CD4-positive, alpha-beta T cell (primary cell): ENCODE data around the gene AHNAK2. TPM values are rescaled to one million over a fixed set of nuclear protein-coding genes. Genes with fewer than 3 reads are reported as not detected.

Experiments used
- ATAC-seq: fragments of 200-7000 bp; cut with Tn5 transposase; one replicate; pipeline ENCODE4 v1.10.0; 2022; ENCODE audit warnings: mild to moderate bottlenecking; ENCODE audit not compliant: poor library complexity
- CTCF ChIA-PET: fragments of 350-600 bp; sonication (Branson Sonifier 250); formaldehyde crosslinking; loops from one replicate; lab custom pipeline; 2021; ENCODE audit warnings: antibody characterized with exemption, inconsistent platforms; lab: Charles Lee
- POLR2A ChIA-PET: fragments of 350-600 bp; sonication (Branson Sonifier 250); formaldehyde crosslinking; loops from one replicate; lab custom pipeline; 2021; ENCODE audit warnings: antibody characterized with exemption, inconsistent platforms; lab: Charles Lee
- DNase-seq, 14 experiments: peaks; one replicate each; pipeline ENCODE4 v3.0.0-alpha.2; 2013 to 2020; ENCODE audit warnings: mixed read lengths in 2 of 14
- H3K27ac ChIP-seq, 2 donors: one replicate each; pipeline versions ENCODE4 v1.5.1 to v1.7.0; 2013; ENCODE audit warnings: low read length in 2 of 2, low read depth in 1 of 2, mild to moderate bottlenecking in 1 of 2
- H3K27me3 ChIP-seq, 2 experiments: 1 replicate in 1 of 2; 2 replicates in 1 of 2; pipeline versions ENCODE4 v1.6.1 to v1.7.0; 2013; ENCODE audit warnings: low read length in 2 of 2, control low read depth in 1 of 2, mild to moderate bottlenecking in 1 of 2, moderate library complexity in 1 of 2; ENCODE audit not compliant: insufficient read depth in 2 of 2, control insufficient read depth in 1 of 2
- H3K36me3 ChIP-seq: one replicate; pipeline ENCODE4 v1.6.1; 2013; ENCODE audit warnings: low read length, control low read depth; ENCODE audit not compliant: insufficient read depth
- H3K4me1 ChIP-seq: one replicate; pipeline ENCODE4 v1.6.1; 2013; ENCODE audit warnings: low read length, control low read depth; ENCODE audit not compliant: insufficient read depth
- H3K4me3 ChIP-seq: one replicate; pipeline ENCODE4 v1.5.1; 2013; ENCODE audit warnings: mild to moderate bottlenecking, low read length, moderate library complexity
- H3K9me3 ChIP-seq, 2 experiments: 1 replicate in 1 of 2; 2 replicates in 1 of 2; pipeline versions ENCODE4 v1.6.1 to v1.7.0; 2013; ENCODE audit warnings: low read length in 2 of 2, mild to moderate bottlenecking in 2 of 2, control low read depth in 1 of 2, moderate library complexity in 1 of 2; ENCODE audit not compliant: control insufficient read depth in 1 of 2, insufficient read depth in 1 of 2
- H3K27ac Mint-ChIP-seq: one replicate; pipeline ENCODE4 v1.8.0; 2020; ENCODE audit warnings: mixed read lengths
- H3K27me3 Mint-ChIP-seq: one replicate; pipeline ENCODE4 v1.8.0; 2021; ENCODE audit warnings: mixed read lengths
- H3K36me3 Mint-ChIP-seq: one replicate; pipeline ENCODE4 v1.8.0; 2021; ENCODE audit warnings: low read depth, mixed read lengths
- H3K4me1 Mint-ChIP-seq: one replicate; pipeline ENCODE4 v1.8.0; 2021; ENCODE audit warnings: low read depth, mixed read lengths
- H3K4me3 Mint-ChIP-seq: one replicate; pipeline ENCODE4 v1.8.0; 2020; ENCODE audit warnings: mild to moderate bottlenecking, mixed read lengths
- H3K9me3 Mint-ChIP-seq: one replicate; pipeline ENCODE4 v1.8.0; 2020; ENCODE audit warnings: mixed read lengths
- CTCF ChIP-seq: fragments of 200-600 bp; IDR thresholded peaks from one replicate; pipeline ENCODE4 v1.8.0; 2022; ENCODE audit warnings: antibody characterized with exemption, mild to moderate bottlenecking
- intact Hi-C, 2 experiments: fragments of 100-400 bp; cut with DNase I in 1 of 2; cut with micrococcal nuclease in 1 of 2; formaldehyde crosslinking; loops; one replicate each; pipeline versions ENCODE4 v1.15.1 to v1.9.0; 2023 to 2025; cut with DNase I, micrococcal nuclease
- total RNA-seq, 174 experiments: library from RNA in 2 of 174; stranded (reverse) in 2 of 174; gene quantifications; one replicate each; pipeline ENCODE4 v1.2.3 and lab custom pipeline; 2021 to 2026

Gene AHNAK2
- total RNA-seq, 2 experiments from 2014 or later: 0.05 TPM; not detected in 1

GRCh38 chr14:104898870-104899510, 79.2 kb downstream of the AHNAK2 start:
- H3K36me3 ChIP-seq: no peaks in the 10 kb centered on the region
- H3K27ac Mint-ChIP-seq: no peak overlapping the region
- no peaks in the 10 kb centered on the region for H3K9me3 Mint-ChIP-seq
- peaks cover 4% of the 10 kb centered on the region for H3K4me1 Mint-ChIP-seq
- ChIA-PET CTCF (no interaction called here), POLR2A (no interaction called here)
- no peaks in the 10 kb centered on the region for H3K4me1 ChIP-seq
- no peak overlapping the region for H3K4me3 Mint-ChIP-seq
- H3K4me3 ChIP-seq: no peak overlapping the region
- no peaks in the 10 kb centered on the region for H3K36me3 Mint-ChIP-seq
- H3K9me3 ChIP-seq: no peaks in the 10 kb centered on the region
- DNase-seq (no peak), ATAC-seq (no peak)
- intact Hi-C loops: no loop called here
- peaks cover 8% of the 10 kb centered on the region for H3K27me3 Mint-ChIP-seq
- TF ChIP-seq CTCF: no peak
- no peak overlapping the region for H3K27ac ChIP-seq
- H3K27me3 ChIP-seq: no peaks in the 10 kb centered on the region

GRCh38 chr14:104898195-104898558, 80.0 kb downstream of the AHNAK2 start:
- POLR2A ChIA-PET: no interaction called here
- CTCF ChIA-PET: no interaction called here
- Histone ChIP-seq H3K4me1 (no peaks in the 10 kb centered on the region), H3K9me3 (no peaks in the 10 kb centered on the region), H3K4me3 (no peak overlapping the region), H3K36me3 (no peaks in the 10 kb centered on the region), H3K27ac (no peak overlapping the region), H3K27me3 (no peaks in the 10 kb centered on the region)
- no peaks in the 10 kb centered on the region for H3K36me3 Mint-ChIP-seq
- peaks cover 4% of the 10 kb centered on the region for H3K4me1 Mint-ChIP-seq
- H3K27ac Mint-ChIP-seq: no peak overlapping the region
- DNase-seq: peak in 1 of 14 experiments; percentile 5
- no peak overlapping the region for H3K4me3 Mint-ChIP-seq
- no peak for ATAC-seq
- H3K9me3 Mint-ChIP-seq: no peaks in the 10 kb centered on the region
- TF ChIP-seq CTCF: no peak
- peaks cover 1% of the 10 kb centered on the region for H3K27me3 Mint-ChIP-seq
- intact Hi-C loops: no loop called here

- intact Hi-C loops: loop anchor here in 1 of 2 experiments (2.0 kb wide), 1 partner anchor 455 kb away; no protein-coding TSS in a partner anchor
- no peak overlapping the region for H3K27ac Mint-ChIP-seq
- Histone ChIP-seq H3K4me1 (no peaks in the 10 kb centered on the region), H3K27ac (no peak overlapping the region), H3K36me3 (no peaks in the 10 kb centered on the region), H3K9me3 (no peaks in the 10 kb centered on the region), H3K4me3 (no peak overlapping the region), H3K27me3 (no peaks in the 10 kb centered on the region)
- H3K9me3 Mint-ChIP-seq: no peaks in the 10 kb centered on the region
- H3K27me3 Mint-ChIP-seq: no peaks in the 10 kb centered on the region
- ChIA-PET POLR2A (no interaction called here), CTCF (no interaction called here)
- no peak overlapping the region for H3K4me3 Mint-ChIP-seq
- no peak for TF ChIP-seq CTCF
- peaks cover 4% of the 10 kb centered on the region for H3K4me1 Mint-ChIP-seq
- H3K36me3 Mint-ChIP-seq: no peaks in the 10 kb centered on the region
- ATAC-seq: no peak
- DNase-seq: peak in 1 of 14 experiments; percentile 27
Measured at GRCh38 chr14:104897330-104898194, 80.6 kb downstream of the AHNAK2 start.
